BE2C (cell line): Measurements from ENCODE around the gene ITGA6.
"Not testable (repeated sequence)": the region's sequence is repeated elsewhere in the genome, so short reads cannot be mapped to it uniquely, and the experiment has no call there.

ENCODE experiments used
- DNase-seq: peaks from one replicate; pipeline ENCODE4 v3.0.0-alpha.2; 2020
- H3K27me3 ChIP-seq: fragments of 250-450 bp; sonication (Bioruptor Pico); 2 replicates; pipeline ENCODE4 v1.5.1; 2020; ENCODE audit warnings: mild to moderate bottlenecking
- H3K36me3 ChIP-seq: fragments of 250-450 bp; sonication (Bioruptor Pico); 2 replicates; pipeline ENCODE4 v1.5.1; 2020; ENCODE audit warnings: mild to moderate bottlenecking
- H3K4me1 ChIP-seq: fragments of 250-450 bp; sonication (Bioruptor Pico); 2 replicates; pipeline ENCODE4 v1.5.1; 2020
- H3K4me3 ChIP-seq: 2 replicates; pipeline ENCODE4 v1.5.1; 2011; ENCODE audit warnings: low read depth, low read length
- H3K9me3 ChIP-seq: fragments of 250-450 bp; sonication (Bioruptor Pico); 2 replicates; pipeline ENCODE4 v1.5.1; 2020
- TF ChIP-seq, protein P1 (sequence below): IDR thresholded peaks from 2 replicates; pipeline ENCODE4 v1.5.1; 2012; ENCODE audit warnings: mild to moderate bottlenecking, low read depth, low read length

ITGA6 gene

DNA sequence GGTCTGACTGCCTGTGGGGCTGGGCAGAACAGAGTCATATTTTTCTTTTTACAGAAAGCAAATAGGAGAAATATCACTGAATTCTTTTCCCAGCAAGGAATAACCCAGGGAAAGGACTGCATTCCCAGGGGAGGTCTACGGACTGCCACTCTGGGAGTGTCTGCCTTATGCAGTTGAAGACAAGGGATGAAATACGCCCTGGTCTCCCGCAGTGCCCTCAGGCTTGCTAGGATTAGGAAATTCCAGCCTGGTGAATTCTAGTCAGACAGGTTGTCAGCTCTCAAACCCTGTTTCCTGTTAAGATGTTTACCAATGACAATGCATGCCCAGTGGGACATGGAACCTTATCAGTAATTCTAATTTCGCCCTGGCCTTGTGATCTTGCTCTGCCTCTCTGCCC lies 98.2 kb downstream of the ITGA6 start:
- DNase-seq = no peak
- Histone ChIP-seq H3K4me1 (no peaks in the 10 kb centered on the region), H3K27me3 (no peaks in the 10 kb centered on the region), H3K9me3 (no peaks in the 10 kb centered on the region), H3K36me3 (no peaks in the 10 kb centered on the region), H3K4me3 (no peak overlapping the region)
- TF ChIP-seq, protein P1, sequence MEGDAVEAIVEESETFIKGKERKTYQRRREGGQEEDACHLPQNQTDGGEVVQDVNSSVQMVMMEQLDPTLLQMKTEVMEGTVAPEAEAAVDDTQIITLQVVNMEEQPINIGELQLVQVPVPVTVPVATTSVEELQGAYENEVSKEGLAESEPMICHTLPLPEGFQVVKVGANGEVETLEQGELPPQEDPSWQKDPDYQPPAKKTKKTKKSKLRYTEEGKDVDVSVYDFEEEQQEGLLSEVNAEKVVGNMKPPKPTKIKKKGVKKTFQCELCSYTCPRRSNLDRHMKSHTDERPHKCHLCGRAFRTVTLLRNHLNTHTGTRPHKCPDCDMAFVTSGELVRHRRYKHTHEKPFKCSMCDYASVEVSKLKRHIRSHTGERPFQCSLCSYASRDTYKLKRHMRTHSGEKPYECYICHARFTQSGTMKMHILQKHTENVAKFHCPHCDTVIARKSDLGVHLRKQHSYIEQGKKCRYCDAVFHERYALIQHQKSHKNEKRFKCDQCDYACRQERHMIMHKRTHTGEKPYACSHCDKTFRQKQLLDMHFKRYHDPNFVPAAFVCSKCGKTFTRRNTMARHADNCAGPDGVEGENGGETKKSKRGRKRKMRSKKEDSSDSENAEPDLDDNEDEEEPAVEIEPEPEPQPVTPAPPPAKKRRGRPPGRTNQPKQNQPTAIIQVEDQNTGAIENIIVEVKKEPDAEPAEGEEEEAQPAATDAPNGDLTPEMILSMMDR = no peak

DNA sequence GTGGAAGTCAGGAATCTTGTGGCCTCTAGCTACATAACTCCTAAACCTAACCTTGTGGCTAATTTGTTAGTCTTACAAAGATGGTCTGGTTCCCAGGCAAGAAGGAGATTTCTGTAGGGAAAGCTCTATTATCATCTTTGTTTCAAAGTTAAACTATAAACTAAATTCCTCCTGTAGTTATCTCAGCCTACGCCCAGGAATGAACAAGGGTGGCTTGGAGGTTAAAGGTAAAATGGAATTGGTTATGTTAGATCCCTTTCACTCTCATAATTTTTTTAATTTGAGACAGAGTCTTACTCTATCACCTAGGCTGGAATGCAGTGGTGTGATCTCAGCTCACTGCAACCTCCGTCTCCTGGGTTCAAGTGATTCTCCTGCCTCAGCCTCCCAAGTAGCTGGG lies 103.9 kb downstream of the ITGA6 start:
- Histone ChIP-seq H3K36me3 (no peaks in the 10 kb centered on the region), H3K4me1 (no peaks in the 10 kb centered on the region), H3K27me3 (no peaks in the 10 kb centered on the region), H3K4me3 (no peak overlapping the region), H3K9me3 (no peaks in the 10 kb centered on the region)
- no peak for DNase-seq
- TF ChIP-seq, protein P1 = no peak

DNA sequence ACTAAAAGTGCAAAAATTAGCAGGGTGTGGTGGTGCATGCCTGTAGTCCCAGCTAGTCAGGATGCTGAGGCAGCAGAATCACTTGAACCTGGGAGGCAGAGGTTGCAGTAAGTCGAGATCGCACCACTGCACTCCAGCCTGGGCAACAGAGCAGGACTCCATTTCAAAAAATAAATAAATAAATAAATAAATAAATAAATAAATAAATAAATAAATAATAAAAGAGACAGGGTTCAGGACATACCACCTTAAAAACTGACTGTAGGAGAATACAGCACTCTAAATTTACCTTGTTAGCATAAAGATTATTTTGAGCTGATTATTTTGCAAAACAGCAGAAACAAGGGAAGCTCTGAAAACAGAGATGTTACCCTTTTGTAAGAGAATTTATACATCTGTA lies 105.1 kb downstream of the ITGA6 start:
- not testable (repeated sequence) for H3K4me1 ChIP-seq, DNase-seq, H3K4me3 ChIP-seq, H3K27me3 ChIP-seq, H3K36me3 ChIP-seq, H3K9me3 ChIP-seq

DNA sequence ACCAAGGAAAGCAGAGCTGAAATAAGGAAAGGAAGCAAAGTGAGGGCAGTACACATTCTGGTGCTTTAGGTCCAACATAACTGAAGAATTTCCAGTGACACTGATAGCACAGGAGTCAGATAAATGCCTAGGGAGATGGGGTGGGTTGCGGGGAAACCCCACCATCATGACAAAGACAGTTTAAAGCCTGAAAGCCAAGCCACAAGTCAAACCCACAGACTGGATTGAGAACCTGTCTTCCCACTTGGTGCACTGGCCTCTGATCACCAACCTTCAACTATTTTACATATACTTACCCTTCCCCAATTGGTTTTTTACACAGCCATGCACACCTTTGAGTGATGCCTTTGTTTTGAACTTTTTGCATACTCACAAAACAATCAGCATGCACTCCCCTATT lies 106.3 kb downstream of the ITGA6 start:
- no peak for DNase-seq
- no peaks in the 10 kb centered on the region for H3K4me1 ChIP-seq
- H3K4me3 ChIP-seq = no peak overlapping the region
- no peaks in the 10 kb centered on the region for H3K9me3 ChIP-seq
- H3K27me3 ChIP-seq = no peaks in the 10 kb centered on the region
- TF ChIP-seq, protein P1 = no peak
- H3K36me3 ChIP-seq = no peaks in the 10 kb centered on the region

DNA sequence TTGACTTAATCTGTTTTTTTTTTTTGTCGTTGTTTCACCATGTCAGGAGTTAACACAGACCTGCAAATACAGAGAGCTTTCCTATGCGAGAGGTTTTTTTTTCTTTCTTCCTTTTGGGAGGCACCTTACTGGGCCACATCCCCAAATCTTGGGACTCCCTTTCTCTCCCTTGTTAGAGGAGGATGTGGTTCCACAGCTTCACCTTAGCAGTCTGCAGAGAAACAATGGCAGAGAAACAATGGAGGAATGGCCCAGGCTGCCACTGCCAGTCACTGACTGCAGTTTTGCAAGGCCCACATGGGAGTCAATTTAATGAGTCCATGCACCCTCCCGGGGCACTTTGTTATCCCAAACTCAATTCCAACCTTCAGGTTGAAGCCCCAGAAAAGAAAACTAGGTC lies 107.7 kb downstream of the ITGA6 start:
- no peak for DNase-seq
- H3K36me3 ChIP-seq = no peaks in the 10 kb centered on the region
- H3K27me3 ChIP-seq = no peaks in the 10 kb centered on the region
- no peaks in the 10 kb centered on the region for H3K9me3 ChIP-seq
- TF ChIP-seq, protein P1 = no peak
- no peaks in the 10 kb centered on the region for H3K4me1 ChIP-seq
- H3K4me3 ChIP-seq = no peak overlapping the region

DNA sequence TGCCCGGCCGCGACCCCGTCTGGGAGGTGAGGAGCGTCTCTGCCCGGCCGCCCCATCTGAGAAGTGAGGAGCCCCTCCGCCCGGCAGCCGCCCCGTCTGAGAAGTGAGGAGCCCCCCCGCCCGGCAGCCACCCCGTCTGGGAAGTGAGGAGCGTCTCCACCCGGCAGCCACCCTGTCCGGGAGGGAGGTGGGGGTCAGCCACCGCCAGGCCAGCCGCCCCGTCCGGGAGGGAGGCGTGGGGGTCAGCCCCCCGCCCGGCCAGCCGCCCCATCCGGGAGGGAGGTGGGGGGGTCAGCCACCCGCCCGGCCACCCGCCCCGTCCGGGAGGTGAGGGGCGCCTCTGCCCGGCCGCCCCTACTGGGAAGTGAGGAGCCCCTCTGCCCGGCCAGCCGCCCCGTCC lies 110.5 kb downstream of the ITGA6 start:
- not testable (repeated sequence) for H3K9me3 ChIP-seq, H3K27me3 ChIP-seq

DNA sequence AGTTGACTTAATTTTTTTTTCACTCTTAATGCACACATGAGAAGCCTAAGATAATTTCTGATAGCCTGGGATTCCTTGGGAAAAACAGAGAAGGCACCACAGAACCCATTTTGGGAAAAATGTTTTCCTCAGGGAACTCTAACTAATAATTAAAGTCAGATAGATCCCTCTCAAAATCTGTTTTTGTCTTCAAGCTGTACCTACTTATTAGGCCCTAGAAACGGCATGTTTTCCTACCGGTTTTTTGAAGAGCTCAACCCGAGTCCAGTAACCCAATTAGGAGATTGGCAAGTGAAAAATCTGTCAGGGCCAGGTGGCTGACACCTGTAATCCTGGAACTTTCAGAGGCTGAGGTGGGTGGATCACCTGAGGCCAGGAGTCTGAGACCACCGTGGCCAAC lies 112.4 kb downstream of the ITGA6 start:
- no peaks in the 10 kb centered on the region for H3K9me3 ChIP-seq
- DNase-seq = no peak
- TF ChIP-seq, protein P1 = no peak

More for the DNA sequence above, 110.5 kb downstream of the ITGA6 start:
- not testable (repeated sequence) for H3K4me3 ChIP-seq, H3K36me3 ChIP-seq, H3K4me1 ChIP-seq, DNase-seq

More for the DNA sequence above, 112.4 kb downstream of the ITGA6 start:
- Histone ChIP-seq H3K4me3 (no peak overlapping the region), H3K27me3 (no peaks in the 10 kb centered on the region), H3K4me1 (no peaks in the 10 kb centered on the region), H3K36me3 (no peaks in the 10 kb centered on the region)
